OCI-M1 (cell line): Measurements from ENCODE around the gene SMG6.
A peak's percentile ranks its signal among the peaks of the same experiment; 100 is the strongest.
"Not testable (repeated sequence)": the region's sequence is repeated elsewhere in the genome, so short reads cannot be mapped to it uniquely, and the experiment has no call there.

ENCODE experiments used
- DNase-seq: peaks from one replicate; lab custom pipeline; 2025; lab: John Stamatoyannopoulos, UW

Gene SMG6

DNA sequence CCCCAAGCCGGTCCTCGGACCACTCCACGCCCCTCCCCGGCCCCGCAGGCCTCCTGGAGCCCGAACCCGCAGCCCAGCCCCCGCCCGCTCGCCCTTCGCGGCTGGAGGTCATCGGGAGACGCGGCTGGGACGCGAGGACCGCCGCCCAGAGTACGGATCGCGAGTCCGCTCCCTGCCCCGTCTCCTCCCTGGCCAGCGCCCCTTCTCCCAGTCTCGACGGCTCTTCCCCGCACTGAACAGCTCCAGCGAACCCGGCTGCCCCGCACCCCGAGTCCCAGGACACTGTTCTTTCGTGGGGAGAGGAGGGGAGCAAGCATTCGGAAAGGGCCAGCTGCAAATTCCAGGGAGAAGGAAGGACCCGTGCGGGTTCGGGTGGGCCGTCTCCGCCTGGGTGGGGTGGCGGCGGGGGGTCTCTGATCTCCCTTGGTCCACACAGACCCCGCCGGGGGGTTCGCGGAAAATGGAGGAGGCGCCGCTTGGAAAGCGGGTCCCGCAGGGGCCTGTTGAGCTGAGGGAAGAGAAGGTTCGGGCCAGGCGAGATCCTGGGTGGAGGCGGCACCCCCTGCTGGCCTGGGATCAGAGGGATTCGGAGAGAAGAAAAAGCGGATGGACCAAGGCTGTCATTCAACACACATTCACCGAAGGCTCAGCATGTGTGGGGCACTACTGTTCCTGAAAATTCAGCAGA lies 277.8 kb downstream of the SMG6 start:
- DNase-seq = peak; percentile 57

GRCh38 chr17:2025220-2025621 lies 278.4 kb downstream of the SMG6 start, which contains the start of gene RTN4RL1:
Gene RTN4RL1, minus strand, starts transcription at chr17:2025334. Its CDS starts 469 bp downstream, at chr17:2024865.
- DNase-seq = peak; percentile 58

DNA sequence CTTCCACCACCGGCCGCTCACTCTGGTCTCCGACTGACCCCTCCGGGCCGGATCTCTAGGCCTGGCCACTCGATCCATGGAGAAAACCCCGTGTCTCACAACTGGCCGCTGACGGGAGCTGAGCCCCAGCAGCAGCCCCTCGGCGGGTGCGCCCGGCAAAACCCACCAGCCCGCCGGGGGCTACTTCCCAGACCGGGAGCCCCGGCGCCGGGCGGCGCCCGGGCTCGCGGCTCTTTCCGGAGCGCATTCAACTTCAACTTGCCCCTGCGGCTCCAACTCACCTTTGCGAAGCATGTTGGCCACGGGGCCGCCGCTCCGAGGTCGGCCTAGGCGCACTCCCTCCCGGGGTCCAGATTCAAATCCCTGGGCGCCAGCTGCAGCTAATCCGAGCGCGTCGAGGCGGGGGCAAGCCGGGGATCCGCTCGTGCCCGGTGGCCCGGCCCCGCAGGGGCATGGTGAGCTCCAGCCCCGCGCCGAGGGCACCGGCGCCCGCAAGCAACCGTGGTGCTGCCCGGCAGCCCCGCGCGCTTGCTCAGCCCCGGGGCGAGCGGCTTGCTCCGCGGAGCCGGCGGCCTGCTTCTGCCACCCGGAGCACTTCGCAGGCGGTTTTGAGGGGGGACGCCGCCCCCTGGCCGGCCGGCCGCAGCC lies 278.9 kb downstream of the SMG6 start:
- no peak for DNase-seq

- no peak for DNase-seq
Measured at GRCh38 chr17:2023692-2024571, 279.7 kb downstream of the SMG6 start.

- DNase-seq = no peak
Measured at GRCh38 chr17:2023256-2023655, 280.3 kb downstream of the SMG6 start.

GRCh38 chr17:2022647-2023240 lies 280.8 kb downstream of the SMG6 start:
- peak; percentile 9 for DNase-seq

DNA sequence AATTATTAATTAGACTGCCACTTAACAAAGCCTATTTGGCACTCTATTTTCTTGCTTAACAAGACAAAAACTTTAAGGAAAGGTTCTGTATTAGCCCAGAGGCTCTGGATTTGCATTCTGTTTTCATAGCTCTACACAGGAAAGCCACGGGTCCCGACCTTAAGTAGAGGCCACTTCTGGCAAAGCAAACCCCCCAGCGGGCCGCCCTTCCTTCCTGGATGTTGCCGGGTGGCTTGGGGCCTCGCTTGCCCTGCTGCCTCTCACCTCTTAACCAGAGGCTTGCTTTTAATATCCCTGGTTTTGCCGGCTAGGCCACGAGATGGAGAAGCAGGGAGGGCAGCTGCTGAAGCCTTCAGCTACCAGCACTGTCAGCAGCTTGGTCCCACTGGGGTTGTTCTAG lies 282.9 kb downstream of the SMG6 start:
- no peak for DNase-seq

DNA sequence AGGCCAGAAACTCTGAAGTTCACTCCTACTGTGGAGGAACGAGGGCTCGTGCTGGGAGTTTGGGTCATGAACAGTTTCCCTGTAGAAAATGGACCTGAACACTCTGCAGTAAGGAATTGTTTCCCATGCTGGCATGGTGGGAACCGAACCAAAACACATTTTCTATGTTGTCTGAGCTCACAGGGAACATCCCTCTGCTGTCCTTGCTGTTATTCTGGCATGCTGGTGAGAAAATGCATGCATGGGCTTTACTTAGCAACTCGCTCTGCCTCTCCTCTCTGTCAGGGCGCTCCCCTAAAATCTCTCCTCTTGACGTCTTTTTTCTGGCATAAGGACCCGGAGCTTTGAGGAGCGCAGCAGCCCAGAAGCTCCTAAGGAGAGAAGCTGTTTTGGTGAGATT lies 283.9 kb downstream of the SMG6 start:
- no peak for DNase-seq

GRCh38 chr17:2018716-2019510 lies 284.7 kb downstream of the SMG6 start:
- DNase-seq = no peak

GRCh38 chr17:2017274-2017941 lies 286.2 kb downstream of the SMG6 start:
- peak; percentile 30 for DNase-seq

GRCh38 chr17:2016494-2016893 lies 287.1 kb downstream of the SMG6 start:
- DNase-seq = no peak

GRCh38 chr17:2015314-2015713 lies 288.3 kb downstream of the SMG6 start:
- no peak for DNase-seq

GRCh38 chr17:2013994-2014317 lies 289.6 kb downstream of the SMG6 start:
- no peak for DNase-seq

DNA sequence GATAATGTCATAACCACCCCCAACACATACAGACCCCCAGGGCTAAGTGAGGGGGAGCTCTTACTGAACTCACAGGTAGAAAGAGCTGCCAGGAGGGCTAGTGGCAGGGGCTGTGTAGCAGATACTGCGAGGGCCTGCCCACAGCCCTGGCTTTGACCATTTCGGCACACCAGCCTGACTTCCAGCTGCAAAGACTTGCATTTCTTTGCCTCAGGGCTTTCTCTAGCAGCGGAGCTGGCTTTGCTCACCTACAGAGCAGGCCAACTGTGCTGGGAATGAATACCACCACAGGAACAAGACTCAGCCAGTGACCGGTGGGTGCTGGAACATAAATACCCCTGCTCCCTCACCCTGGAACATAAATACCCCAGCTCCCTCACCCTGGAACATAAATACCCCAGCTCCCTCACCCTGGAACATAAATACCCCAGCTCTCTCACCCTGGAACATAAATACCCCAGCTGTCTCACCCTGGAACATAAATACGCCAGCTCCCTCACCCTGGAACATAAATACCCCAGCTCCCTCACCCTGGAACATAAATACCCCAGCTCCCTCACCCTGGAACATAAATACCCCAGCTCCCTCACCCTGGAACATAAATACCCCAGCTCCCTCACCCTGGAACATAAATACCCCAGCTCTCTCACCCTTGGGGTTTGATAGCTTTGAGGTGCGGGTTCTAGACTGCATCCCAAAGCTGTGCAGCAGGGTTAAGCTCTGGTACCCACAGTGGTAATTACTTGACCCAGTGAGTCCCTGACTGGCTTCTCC lies 290.2 kb downstream of the SMG6 start:
- not testable (repeated sequence) for DNase-seq

GRCh38 chr17:2012499-2012898 lies 291.1 kb downstream of the SMG6 start:
- DNase-seq = no peak

- peak; percentile 38 for DNase-seq
Measured at GRCh38 chr17:2011411-2012371, 291.9 kb downstream of the SMG6 start.
